ENCODE results near the gene MAVS.
"Not testable (repeated sequence)": the region's sequence is repeated elsewhere in the genome, so short reads cannot be mapped to it uniquely, and the experiment has no call there.

Gene MAVS

GRCh38 chr20:3854462-3854871 is 7.8 kb downstream of the MAVS start:
- DNase-seq (ENCODE audit: low read depth in 2 of 2) = no peak

- no peak for DNase-seq (ENCODE audit: low read depth in 2 of 2)
These were observed 10.8 kb downstream of the MAVS start for GRCh38 chr20:3857405-3857804.

- no peak for DNase-seq (ENCODE audit: low read depth in 2 of 2)
These were observed 12.1 kb downstream of the MAVS start for GRCh38 chr20:3858689-3859088.

- no peak for DNase-seq (ENCODE audit: low read depth in 2 of 2)
These were observed 14.6 kb downstream of the MAVS start for GRCh38 chr20:3861191-3861590.

GRCh38 chr20:3862333-3862732 is 15.7 kb downstream of the MAVS start:
- DNase-seq (ENCODE audit: low read depth in 2 of 2) = no peak

GRCh38 chr20:3863317-3863716 is 16.7 kb downstream of the MAVS start:
- DNase-seq (ENCODE audit: low read depth in 2 of 2) = no peak

- DNase-seq (ENCODE audit: low read depth in 2 of 2) = no peak
These were observed 17.9 kb downstream of the MAVS start for GRCh38 chr20:3864518-3864917.

- DNase-seq (ENCODE audit: low read depth in 2 of 2) = no peak
These were observed 18.7 kb downstream of the MAVS start for GRCh38 chr20:3865152-3865886.

GRCh38 chr20:3865887-3866407 is 19.3 kb downstream of the MAVS start:
- DNase-seq (ENCODE audit: low read depth in 2 of 2) = no peak

GRCh38 chr20:3866464-3866863 is 19.8 kb downstream of the MAVS start:
- no peak for DNase-seq (ENCODE audit: low read depth in 2 of 2)

GRCh38 chr20:3867802-3868201 is 21.2 kb downstream of the MAVS start:
- DNase-seq (ENCODE audit: low read depth in 2 of 2) = no peak

GRCh38 chr20:3869839-3870634 is 23.4 kb downstream of the MAVS start:
- no peak for DNase-seq (ENCODE audit: low read depth in 2 of 2)

- no peak for DNase-seq (ENCODE audit: low read depth in 2 of 2)
These were observed 25.1 kb downstream of the MAVS start for GRCh38 chr20:3871550-3872265.

GRCh38 chr20:3873507-3873906 is 26.9 kb downstream of the MAVS start:
- no peak for DNase-seq (ENCODE audit: low read depth in 2 of 2)

- no peak for DNase-seq (ENCODE audit: low read depth in 2 of 2)
These were observed 27.7 kb downstream of the MAVS start for GRCh38 chr20:3874194-3874844.

GRCh38 chr20:3875378-3875974 is 28.8 kb downstream of the MAVS start:
- DNase-seq (ENCODE audit: low read depth in 2 of 2) = no peak

- DNase-seq (ENCODE audit: low read depth in 2 of 2) = no peak
These were observed 29.4 kb downstream of the MAVS start for GRCh38 chr20:3876000-3876399.

- DNase-seq (ENCODE audit: low read depth in 2 of 2) = no peak
These were observed 30.0 kb downstream of the MAVS start for GRCh38 chr20:3876676-3877075.

- DNase-seq (ENCODE audit: low read depth in 2 of 2) = not testable (repeated sequence)
These were observed 32.3 kb downstream of the MAVS start for GRCh38 chr20:3878921-3879274.

GRCh38 chr20:3885715-3886114 is 39.1 kb downstream of the MAVS start:
- no peak for DNase-seq (ENCODE audit: low read depth in 2 of 2)

- DNase-seq (ENCODE audit: low read depth in 2 of 2) = no peak
These were observed 41.4 kb downstream of the MAVS start for GRCh38 chr20:3887876-3888620.

Measured in stimulated activated CD8-positive, alpha-beta memory T cell treated with anti-CD3 and anti-CD28 coated beads, Interleukin-2, amount 100 ng/mL, for 48 hours (primary cell).